Measurements from ENCODE around the gene SLC6A8.
"Not testable (repeated sequence)": the region's sequence is repeated elsewhere in the genome, so short reads cannot be mapped to it uniquely, and the experiment has no call there.

SLC6A8 gene

GRCh38 chrX:153694256-153694655 lies 6.5 kb downstream of the SLC6A8 start:
- not testable (repeated sequence) for DNase-seq

GRCh38 chrX:153694687-153695270 lies 7.1 kb downstream of the SLC6A8 start:
- no peak for DNase-seq

GRCh38 chrX:153696100-153696499 lies 8.4 kb downstream of the SLC6A8 start:
- DNase-seq = no peak

- DNase-seq = not testable (repeated sequence)
Measured at GRCh38 chrX:153696538-153696937, 8.8 kb downstream of the SLC6A8 start.

GRCh38 chrX:153696986-153697722 lies 9.4 kb downstream of the SLC6A8 start:
- not testable (repeated sequence) for DNase-seq

- DNase-seq = no peak
Measured at GRCh38 chrX:153697924-153698865, 10.5 kb downstream of the SLC6A8 start.

- not testable (repeated sequence) for DNase-seq
Measured at GRCh38 chrX:153699210-153699783, 11.6 kb downstream of the SLC6A8 start.

GRCh38 chrX:153699784-153700371 lies 12.2 kb downstream of the SLC6A8 start:
- not testable (repeated sequence) for DNase-seq

GRCh38 chrX:153700376-153700945 lies 12.7 kb downstream of the SLC6A8 start:
- DNase-seq = no peak

- no peak for DNase-seq
Measured at GRCh38 chrX:153700967-153701366, 13.2 kb downstream of the SLC6A8 start.

GRCh38 chrX:153701706-153702105 lies 14.0 kb downstream of the SLC6A8 start:
- DNase-seq = no peak

- no peak for DNase-seq
Measured at GRCh38 chrX:153702336-153703035, 14.8 kb downstream of the SLC6A8 start.

GRCh38 chrX:153703036-153703370 lies 15.3 kb downstream of the SLC6A8 start:
- no peak for DNase-seq

GRCh38 chrX:153704021-153704526 lies 16.3 kb downstream of the SLC6A8 start:
- no peak for DNase-seq

GRCh38 chrX:153704631-153705402 lies 17.1 kb downstream of the SLC6A8 start:
- not testable (repeated sequence) for DNase-seq

GRCh38 chrX:153705403-153706060 lies 17.8 kb downstream of the SLC6A8 start:
- DNase-seq = not testable (repeated sequence)

- DNase-seq = no peak
Measured at GRCh38 chrX:153706799-153707198, 19.1 kb downstream of the SLC6A8 start.

- DNase-seq = no peak
Measured at GRCh38 chrX:153707406-153707805, 19.7 kb downstream of the SLC6A8 start.

GRCh38 chrX:153708415-153708814 lies 20.7 kb downstream of the SLC6A8 start:
- peak; percentile 66 for DNase-seq
